Progenitor cell of endocrine pancreas (in vitro differentiated cells): ENCODE data around the gene MAP3K3. TPM values are rescaled to one million over a fixed set of nuclear protein-coding genes. Genes with fewer than 3 reads are reported as not detected.

Source experiments
- DNase-seq: peaks from one replicate; pipeline ENCODE4 v3.0.0; 2021; ENCODE audit warnings: low spot score; ENCODE audit not compliant: unreplicated experiment
- H3K27ac Mint-ChIP-seq: 2 replicates; pipeline ENCODE4 v1.8.0; 2021; ENCODE audit warnings: mild to moderate bottlenecking, moderate library complexity, mixed read lengths
- H3K27me3 Mint-ChIP-seq: 2 replicates; pipeline ENCODE4 v1.8.0; 2021; ENCODE audit warnings: mixed read lengths
- H3K36me3 Mint-ChIP-seq: 2 replicates; pipeline ENCODE4 v1.8.0; 2022; ENCODE audit warnings: mixed read lengths; ENCODE audit not compliant: insufficient read depth
- H3K4me1 Mint-ChIP-seq: 2 replicates; pipeline ENCODE4 v1.8.0; 2021; ENCODE audit warnings: low read depth, mixed read lengths
- H3K4me3 Mint-ChIP-seq: 2 replicates; pipeline ENCODE4 v1.8.0; 2021; ENCODE audit warnings: low read depth, mild to moderate bottlenecking, moderate library complexity, mixed read lengths
- H3K9me3 Mint-ChIP-seq: 2 replicates; pipeline ENCODE4 v1.8.0; 2021; ENCODE audit warnings: low read depth, mixed read lengths
- total RNA-seq: library from RNA; stranded (reverse); gene quantifications from 2 replicates; pipeline ENCODE4 v1.2.1, GENCODE V29; 2021
- TF ChIP-seq, protein P1 (sequence below): fragments of 200-600 bp; sonication (generic); IDR thresholded peaks from one replicate; pipeline ENCODE4 v1.5.0; 2021; ENCODE audit warnings: antibody characterized with exemption, mild to moderate bottlenecking; ENCODE audit not compliant: unreplicated experiment

The MAP3K3 gene
- total RNA-seq, 1 donor from 2014 or later = 19.1 TPM

DNA sequence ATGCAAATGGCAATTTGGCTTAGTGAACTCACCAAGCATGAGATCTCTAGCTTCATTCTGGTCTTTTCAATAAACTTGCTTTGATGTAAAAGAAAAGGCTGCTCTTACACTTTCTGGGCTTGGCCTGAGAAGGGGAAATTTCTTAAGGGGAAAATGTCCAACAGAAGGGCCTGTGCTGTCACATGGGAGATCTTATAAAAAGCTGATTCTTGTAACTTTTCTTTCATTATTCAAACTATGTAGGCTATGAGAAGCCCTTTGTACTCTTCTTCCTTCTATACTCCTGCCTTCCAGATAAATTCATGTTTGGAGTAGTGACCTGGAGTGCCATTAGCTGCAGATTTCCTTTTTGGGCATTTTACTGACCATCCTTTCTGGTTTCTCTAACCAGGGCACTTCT lies 60.8 kb downstream of the MAP3K3 start:
- no peak for DNase-seq
- TF ChIP-seq, protein P1, sequence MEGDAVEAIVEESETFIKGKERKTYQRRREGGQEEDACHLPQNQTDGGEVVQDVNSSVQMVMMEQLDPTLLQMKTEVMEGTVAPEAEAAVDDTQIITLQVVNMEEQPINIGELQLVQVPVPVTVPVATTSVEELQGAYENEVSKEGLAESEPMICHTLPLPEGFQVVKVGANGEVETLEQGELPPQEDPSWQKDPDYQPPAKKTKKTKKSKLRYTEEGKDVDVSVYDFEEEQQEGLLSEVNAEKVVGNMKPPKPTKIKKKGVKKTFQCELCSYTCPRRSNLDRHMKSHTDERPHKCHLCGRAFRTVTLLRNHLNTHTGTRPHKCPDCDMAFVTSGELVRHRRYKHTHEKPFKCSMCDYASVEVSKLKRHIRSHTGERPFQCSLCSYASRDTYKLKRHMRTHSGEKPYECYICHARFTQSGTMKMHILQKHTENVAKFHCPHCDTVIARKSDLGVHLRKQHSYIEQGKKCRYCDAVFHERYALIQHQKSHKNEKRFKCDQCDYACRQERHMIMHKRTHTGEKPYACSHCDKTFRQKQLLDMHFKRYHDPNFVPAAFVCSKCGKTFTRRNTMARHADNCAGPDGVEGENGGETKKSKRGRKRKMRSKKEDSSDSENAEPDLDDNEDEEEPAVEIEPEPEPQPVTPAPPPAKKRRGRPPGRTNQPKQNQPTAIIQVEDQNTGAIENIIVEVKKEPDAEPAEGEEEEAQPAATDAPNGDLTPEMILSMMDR = no peak
- H3K27me3 Mint-ChIP-seq = no peaks in the 10 kb centered on the region
- no peaks in the 10 kb centered on the region for H3K9me3 Mint-ChIP-seq
- no peaks in the 10 kb centered on the region for H3K36me3 Mint-ChIP-seq
- H3K27ac Mint-ChIP-seq = no peak overlapping the region
- no peaks in the 10 kb centered on the region for H3K4me1 Mint-ChIP-seq
- H3K4me3 Mint-ChIP-seq = no peak overlapping the region

DNA sequence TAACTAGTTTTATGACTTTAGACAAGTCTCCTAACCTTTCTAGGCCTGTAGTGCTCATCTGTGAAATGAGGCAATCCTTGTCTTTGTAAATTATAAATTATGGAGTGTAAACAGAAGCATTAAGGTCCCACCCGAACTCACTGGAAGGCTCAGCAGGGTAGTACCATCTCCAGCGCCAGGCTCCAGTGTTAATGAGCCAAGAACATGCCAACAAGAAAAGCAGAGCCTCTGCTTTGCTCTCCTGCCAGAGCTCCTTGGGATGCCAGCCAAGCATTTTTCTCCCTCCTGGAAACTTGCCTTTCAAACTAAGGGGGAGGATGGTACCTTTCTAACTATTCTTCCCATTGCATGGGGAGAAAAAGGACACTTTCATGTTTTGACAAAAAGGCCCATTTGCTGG lies 62.8 kb downstream of the MAP3K3 start:
- TF ChIP-seq, protein P1 = no peak
- Mint-ChIP-seq H3K36me3 (no peaks in the 10 kb centered on the region), H3K27me3 (no peaks in the 10 kb centered on the region), H3K4me1 (no peaks in the 10 kb centered on the region), H3K27ac (no peak overlapping the region), H3K4me3 (no peak overlapping the region), H3K9me3 (no peaks in the 10 kb centered on the region)
- DNase-seq = no peak

DNA sequence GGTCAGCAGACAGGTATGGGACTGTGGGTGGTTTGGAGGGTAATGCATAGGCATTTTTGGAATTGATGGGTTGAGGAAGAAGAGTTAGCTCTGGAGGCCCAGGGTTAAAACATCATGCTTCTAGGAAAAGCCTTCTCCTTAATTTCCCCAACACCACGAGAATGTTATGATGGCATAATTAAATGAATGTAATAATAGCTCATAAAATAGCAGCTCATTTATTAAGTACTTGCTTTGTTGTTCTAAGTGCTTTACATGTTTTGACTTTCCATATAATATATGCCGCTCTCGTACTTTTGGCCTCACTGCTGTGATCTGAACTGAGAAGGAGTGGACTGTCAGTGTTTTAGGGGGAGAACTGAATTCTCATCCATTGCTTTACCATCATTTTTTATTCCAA lies 63.4 kb downstream of the MAP3K3 start:
- Mint-ChIP-seq H3K4me3 (no peak overlapping the region), H3K36me3 (no peaks in the 10 kb centered on the region), H3K9me3 (no peaks in the 10 kb centered on the region), H3K27ac (no peak overlapping the region), H3K4me1 (no peaks in the 10 kb centered on the region), H3K27me3 (no peaks in the 10 kb centered on the region)
- DNase-seq = no peak
- TF ChIP-seq, protein P1 = no peak

DNA sequence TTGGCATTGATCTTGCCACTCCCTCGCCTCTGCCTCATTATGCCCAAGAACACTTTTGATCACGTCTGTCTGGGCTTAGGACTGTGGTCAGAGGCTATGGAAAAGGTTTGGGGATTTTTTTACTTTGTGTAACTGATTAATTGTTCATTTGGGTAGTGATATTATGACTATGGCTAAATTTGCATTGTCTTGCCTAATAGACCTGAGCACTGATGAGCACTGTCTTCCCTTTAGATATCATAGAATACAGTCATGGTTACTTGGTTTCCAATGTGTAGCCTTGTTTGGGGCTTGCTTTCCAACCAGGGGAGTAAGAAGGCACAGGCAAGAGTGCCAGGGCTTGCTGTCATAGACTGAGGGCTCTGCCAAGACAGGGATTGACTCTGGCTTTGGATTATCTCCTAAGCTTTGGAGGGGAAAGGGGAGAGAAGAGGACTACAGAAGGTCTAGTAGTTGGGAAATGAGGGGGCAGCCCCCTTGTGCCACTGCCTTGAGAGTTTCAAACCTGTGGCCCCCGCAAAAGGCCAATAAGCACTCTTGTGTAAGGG lies 64.0 kb downstream of the MAP3K3 start:
- TF ChIP-seq, protein P1 = no peak
- H3K27me3 Mint-ChIP-seq = no peaks in the 10 kb centered on the region
- peaks cover 2% of the 10 kb centered on the region for H3K36me3 Mint-ChIP-seq
- H3K27ac Mint-ChIP-seq = no peak overlapping the region
- DNase-seq = no peak
- H3K4me3 Mint-ChIP-seq = no peak overlapping the region
- no peaks in the 10 kb centered on the region for H3K4me1 Mint-ChIP-seq
- no peaks in the 10 kb centered on the region for H3K9me3 Mint-ChIP-seq

GRCh38 chr17:63688396-63689020 lies 66.3 kb downstream of the MAP3K3 start:
- TF ChIP-seq, protein P1 = no peak
- Mint-ChIP-seq H3K36me3 (peaks cover 2% of the 10 kb centered on the region), H3K4me3 (no peak overlapping the region), H3K27me3 (no peaks in the 10 kb centered on the region), H3K27ac (no peak overlapping the region), H3K9me3 (no peaks in the 10 kb centered on the region), H3K4me1 (no peaks in the 10 kb centered on the region)
- DNase-seq = no peak
